ENCODE measurements around the gene SLC10A4. TPM values are rescaled to one million over a fixed set of nuclear protein-coding genes. Genes with fewer than 3 reads are reported as not detected.
A peak's percentile ranks its signal among the peaks of the same experiment; 100 is the strongest.
"Not testable (repeated sequence)": the region's sequence is repeated elsewhere in the genome, so short reads cannot be mapped to it uniquely, and the experiment has no call there.

Gene SLC10A4, protein sequence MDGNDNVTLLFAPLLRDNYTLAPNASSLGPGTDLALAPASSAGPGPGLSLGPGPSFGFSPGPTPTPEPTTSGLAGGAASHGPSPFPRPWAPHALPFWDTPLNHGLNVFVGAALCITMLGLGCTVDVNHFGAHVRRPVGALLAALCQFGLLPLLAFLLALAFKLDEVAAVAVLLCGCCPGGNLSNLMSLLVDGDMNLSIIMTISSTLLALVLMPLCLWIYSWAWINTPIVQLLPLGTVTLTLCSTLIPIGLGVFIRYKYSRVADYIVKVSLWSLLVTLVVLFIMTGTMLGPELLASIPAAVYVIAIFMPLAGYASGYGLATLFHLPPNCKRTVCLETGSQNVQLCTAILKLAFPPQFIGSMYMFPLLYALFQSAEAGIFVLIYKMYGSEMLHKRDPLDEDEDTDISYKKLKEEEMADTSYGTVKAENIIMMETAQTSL
- under 0.01 and 0.13 TPM in 2 replicates for total RNA-seq

DNA sequence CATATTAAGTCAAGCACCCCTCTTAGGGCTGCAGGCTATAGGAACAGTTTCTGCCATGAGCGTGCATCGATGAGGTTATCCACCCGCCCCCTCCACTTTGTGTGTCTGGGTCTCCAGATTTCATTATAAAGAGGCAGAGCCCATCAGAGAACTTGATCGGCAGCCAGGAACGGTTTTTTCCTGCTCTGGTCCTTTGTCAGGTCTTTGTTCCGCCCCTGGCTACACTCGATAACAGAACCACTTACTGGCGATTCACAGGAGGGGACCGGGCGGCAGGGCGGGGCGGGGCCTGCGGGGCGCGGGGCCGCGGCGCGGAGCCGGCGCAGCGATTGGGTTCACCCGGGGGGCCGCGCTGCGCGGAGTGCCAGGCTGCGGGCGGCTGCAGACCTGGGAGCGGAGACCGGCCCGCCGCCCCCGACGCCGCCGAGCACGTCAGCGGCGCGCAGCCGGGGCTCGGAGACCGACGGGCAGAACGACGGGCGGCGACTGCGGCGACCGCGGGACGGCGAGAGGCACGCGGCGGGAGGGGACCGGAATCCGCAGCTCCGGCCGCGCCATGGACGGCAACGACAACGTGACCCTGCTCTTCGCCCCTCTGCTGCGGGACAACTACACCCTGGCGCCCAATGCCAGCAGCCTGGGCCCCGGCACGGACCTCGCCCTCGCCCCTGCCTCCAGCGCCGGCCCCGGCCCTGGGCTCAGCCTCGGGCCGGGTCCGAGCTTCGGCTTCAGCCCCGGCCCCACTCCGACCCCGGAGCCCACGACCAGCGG is at the start of gene SLC10A4:
TSS of gene SLC10A4 (plus strand) at position 338 of the 771 bp plus-strand sequence. CDS start at position 557, 219 bp downstream.
- peak in 1 of 2 donors; percentile 6 for DNase-seq (ENCODE audit: low read depth in 2 of 2)

DNA sequence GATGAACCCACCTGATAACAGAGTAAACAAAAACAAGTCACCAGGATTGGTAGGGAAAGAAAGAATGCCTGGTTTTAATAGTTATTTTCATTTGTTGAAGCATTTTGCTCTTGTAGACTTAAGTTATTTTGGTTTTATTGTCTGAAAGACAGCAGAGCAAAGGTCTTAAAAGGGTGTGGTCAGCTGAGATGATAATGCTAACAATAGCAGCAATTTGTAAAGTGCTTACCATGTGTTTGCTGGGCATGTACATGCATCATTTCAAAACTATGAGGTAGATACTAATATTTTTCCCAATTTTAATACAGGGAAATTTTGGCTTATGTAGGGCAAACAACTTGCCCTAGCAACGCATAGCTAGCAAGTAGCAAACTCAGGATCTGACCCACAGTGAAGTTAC is 46.8 kb upstream of the SLC10A4 start:
- no peak for DNase-seq (ENCODE audit: low read depth in 2 of 2)

DNA sequence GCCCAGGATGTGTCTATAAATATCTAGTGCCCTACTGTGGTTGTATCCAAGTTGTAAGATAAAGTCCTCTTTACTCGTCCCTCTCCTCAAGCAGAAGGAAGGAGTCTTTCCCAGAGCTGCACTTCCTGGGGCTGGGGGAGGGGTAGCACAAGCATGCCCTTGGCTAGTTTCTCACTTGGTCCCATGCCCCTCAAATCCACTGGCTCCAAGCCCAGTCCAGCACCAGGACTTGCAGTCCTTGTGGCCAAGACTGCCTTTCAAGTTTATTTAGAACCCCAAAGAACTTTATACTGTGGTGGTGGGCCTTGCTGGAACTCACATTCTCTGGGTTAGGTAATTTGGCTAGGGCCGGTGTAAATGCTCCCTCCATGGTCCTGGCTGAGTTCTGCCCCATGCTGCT is 43.2 kb upstream of the SLC10A4 start:
- DNase-seq (ENCODE audit: low read depth in 2 of 2) = no peak

DNA sequence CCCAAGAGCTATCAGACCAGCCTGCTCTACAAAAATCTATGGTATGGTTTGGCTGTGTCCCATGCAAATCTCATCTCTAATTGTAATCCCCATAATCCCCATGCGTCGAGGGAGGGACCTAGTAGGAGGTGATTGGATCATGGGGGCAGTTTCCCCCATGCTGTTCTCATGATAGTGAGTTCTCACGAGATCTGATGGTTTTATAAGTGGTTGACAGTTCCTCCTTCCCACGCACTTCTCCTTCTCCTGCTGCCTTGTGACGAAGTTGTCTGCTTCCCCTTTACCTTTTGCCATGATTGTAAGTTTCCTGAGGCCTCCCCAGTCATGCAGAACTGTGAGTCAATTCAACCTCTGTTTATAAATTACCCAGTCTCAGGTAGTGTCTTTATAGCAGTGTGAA is 42.2 kb upstream of the SLC10A4 start:
- DNase-seq (ENCODE audit: low read depth in 2 of 2) = not testable (repeated sequence)

DNA sequence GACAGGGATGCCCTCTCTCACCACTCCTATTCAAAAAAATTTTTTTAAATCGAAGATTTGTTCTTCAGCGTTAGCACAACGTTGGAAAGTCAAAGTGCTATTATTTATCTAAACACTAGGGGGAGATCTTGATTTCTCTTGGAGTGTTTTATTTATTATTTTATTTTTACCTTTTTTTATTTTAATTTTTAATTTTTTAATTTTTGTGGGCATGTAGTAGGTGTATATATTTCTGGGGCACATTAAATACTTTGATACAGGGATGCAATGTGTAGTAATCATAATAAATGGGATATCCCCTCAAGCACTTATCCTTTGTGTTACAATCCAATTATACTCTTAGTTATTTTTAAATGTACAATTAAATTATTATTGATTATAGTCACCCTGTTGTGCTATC is 37.4 kb upstream of the SLC10A4 start:
- DNase-seq (ENCODE audit: low read depth in 2 of 2) = peak in 1 of 2 donors; percentile 29

DNA sequence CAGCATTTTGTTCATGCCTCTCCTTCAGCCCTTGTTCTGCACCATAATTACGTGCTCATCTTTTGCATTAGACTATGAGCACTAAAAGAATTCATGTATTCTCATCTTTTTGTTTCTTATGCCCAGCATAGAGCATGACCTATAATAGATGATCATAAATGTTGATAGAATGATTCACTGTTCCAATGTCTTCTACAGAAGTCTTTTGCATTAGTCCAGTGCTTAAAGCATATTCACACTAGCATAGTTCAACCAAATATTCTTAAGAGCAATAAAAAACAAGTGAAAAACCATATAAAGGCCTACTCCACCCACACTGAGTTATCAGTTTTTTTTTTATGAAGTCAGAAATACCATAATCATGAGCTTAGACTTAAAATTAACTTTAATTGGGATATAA is 36.5 kb upstream of the SLC10A4 start:
- DNase-seq (ENCODE audit: low read depth in 2 of 2) = no peak

DNA sequence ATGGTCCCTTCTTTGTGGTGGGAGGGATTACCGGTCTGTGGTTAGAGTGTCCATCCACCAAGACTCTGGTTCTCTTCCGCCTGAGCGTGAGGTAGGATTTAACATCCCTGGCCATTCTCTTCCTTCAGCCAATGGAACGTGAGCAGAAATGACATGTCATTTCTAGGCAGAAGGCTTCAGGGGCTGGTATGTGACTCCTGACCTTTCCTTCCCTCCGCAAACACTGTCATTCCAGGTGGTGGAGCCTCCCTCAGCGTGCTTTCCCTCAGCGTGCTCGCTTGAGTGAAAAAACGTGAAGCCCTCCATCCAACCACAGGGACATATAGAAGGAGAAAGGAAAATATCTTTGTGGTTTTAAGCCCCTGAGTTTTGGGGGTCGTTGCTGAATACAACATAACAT is 34.0 kb upstream of the SLC10A4 start:
- no peak for DNase-seq (ENCODE audit: low read depth in 2 of 2)

DNA sequence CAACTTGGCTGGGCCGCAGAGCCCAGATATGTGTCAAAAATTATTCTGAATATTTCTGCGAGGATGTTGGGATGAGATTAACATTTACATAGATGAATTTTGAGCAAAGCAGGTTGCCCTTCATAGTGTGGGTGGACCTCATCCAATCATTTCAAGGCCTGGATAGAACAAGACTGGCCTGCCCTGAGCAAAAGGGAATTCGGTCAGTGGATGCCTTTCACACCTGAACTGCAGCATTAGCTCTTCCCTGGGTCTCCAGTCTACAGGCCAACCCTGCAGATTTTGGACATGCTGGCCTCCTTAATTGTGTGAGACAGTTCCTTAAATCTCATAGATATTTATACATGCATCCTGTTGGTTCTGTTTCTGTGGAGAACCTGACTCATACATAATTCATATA is 32.4 kb upstream of the SLC10A4 start:
- no peak for DNase-seq (ENCODE audit: low read depth in 2 of 2)

DNA sequence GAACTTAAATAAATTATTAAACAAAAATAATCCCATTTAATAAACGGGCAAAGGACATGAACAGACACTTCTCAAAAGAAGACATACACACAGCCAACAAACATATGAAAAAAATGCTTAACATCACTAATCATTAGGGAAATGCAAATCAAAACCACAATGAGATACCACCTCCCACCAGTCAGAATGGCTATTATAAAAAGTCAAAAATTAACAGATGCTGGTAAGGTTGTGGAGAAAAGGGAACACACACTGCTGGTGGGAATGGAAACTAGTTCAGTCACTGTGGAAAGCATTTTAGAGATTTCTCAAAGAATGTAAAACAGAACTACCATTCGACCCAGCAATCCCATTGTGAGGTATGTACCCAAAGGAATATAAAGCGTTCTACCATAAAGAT is 31.5 kb upstream of the SLC10A4 start:
- not testable (repeated sequence) for DNase-seq (ENCODE audit: low read depth in 2 of 2)

DNA sequence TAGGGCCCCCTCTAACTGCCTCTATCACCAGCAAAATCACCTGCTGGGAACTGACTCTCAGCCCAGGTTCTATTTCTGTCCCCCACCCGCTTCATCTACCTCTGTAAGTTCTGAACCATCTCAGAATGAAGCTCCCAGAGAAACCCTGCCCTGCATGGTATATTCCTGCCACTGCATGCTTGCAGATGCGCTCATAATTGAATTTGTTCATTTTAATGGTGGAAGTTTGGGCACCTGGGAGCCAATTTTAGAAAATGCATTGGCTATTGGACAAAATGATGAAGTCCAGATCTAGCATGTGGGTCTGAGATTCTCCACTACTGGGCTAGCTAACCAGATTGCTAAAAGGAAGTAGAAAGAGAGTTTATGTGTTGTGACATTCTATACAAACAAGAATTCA is 28.6 kb upstream of the SLC10A4 start:
- no peak for DNase-seq (ENCODE audit: low read depth in 2 of 2)

DNA sequence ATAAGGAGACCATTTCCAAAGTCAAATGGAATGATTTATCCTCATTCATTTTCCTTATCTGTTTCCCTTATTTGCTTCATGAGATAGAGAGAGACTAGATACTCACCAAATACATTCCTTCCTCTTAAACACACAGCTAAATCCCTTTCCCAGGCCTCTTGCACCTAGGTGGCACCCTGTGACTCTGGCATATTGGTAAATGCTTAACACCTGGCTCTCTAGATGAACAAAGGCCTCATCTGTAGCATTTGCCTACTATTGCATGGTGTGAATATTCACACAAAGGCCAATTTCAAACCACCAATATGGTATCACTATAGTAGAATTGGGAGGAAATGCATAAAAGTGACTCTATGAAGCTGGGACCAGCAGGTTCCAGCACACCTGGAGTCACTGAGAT is 22.1 kb upstream of the SLC10A4 start:
- no peak for DNase-seq (ENCODE audit: low read depth in 2 of 2)

DNA sequence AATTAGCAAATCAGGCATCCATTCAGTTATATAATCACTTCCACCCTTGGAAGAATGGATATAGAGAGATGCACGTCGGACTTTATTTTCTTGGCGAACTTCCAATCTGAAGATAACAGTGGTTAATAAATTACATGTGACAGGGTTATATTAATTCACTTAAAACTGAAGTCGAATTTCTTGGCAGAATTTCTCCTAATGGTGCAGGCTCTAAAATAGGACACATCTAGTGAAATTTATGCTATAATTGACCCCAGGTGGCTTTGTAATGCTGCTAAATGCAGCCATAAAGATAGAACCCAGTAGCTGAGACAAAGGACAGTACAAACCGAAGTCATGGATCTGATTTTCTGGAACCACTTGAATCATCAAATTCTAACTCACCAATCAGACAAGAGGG is 20.8 kb upstream of the SLC10A4 start:
- no peak for DNase-seq (ENCODE audit: low read depth in 2 of 2)

DNA sequence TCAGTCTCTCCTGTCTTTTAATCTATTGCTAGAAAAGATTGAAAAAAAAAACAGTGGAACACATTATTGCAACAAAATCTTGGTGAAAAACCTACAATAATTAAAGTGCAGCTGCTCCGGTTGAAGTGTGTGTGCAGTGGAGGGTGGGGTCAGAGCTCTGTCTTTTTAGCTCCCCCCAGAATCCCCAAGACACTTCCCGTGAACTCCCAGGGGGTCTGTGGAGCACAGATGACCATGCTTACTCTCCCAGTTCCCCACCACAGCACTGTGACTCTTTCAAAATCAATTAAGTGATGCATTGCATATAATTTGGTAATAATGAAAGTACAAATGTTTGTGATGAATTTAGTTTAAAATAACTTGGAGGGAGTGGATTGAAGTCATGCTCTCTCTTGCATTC is 15.7 kb upstream of the SLC10A4 start:
- DNase-seq (ENCODE audit: low read depth in 2 of 2) = no peak

DNA sequence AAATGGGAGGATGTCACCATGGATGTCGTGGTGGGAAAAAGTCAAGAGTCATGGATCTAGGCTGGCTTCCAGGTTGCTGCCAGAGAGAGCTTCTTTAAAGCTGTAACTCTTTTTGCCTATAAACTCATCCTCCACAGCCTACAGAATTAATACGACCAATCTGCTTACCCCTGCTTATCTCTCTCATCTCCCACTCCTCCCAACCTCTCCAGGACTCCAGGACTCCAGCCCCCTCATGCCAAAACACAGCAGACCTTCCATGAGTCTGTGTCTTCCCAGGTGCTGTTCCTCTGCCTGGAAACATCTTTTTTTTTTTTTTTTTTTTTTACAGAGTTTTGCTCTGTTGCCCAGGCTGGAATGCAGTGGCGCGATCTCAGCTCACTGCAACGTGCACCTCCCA is 15.3 kb upstream of the SLC10A4 start:
- no peak for DNase-seq (ENCODE audit: low read depth in 2 of 2)

DNA sequence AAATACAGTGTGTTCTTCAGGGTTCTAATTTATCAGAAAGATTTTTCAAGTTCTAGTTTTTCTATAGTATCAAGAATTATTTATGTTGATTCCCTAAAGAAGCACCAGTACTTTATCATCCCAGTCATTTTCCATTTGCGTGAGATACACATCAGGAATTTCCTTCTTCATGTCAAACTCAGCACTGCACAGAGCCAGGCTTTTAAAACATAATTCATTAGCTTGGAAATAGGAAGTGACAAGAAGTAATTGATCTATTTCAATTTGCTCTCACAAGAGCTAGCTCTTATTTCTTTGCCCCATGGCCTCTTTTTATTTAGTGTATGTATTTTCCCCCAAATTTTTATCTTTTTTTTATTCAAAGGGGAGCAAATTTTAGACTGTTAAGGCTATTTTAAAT is 13.0 kb upstream of the SLC10A4 start:
- DNase-seq (ENCODE audit: low read depth in 2 of 2) = no peak

DNA sequence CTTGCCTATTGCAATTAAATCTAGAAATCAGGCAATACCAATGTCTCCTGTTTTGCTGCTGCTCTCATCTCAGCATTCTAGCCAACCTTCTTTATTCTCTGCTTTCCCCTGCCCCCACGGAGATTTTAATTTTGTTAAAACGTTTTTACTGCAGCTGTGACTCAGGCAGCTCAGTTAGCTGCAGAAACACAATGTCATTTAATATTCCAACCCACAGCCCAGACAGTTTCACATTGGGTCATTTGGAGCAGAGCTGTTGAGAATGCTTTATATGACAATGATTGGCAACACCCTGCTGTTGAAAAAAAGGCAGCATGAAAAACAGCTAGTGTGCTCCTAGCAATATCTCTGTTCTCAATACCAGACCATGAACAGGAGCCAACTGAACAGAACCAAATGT is 12.6 kb upstream of the SLC10A4 start:
- DNase-seq (ENCODE audit: low read depth in 2 of 2) = no peak

DNA sequence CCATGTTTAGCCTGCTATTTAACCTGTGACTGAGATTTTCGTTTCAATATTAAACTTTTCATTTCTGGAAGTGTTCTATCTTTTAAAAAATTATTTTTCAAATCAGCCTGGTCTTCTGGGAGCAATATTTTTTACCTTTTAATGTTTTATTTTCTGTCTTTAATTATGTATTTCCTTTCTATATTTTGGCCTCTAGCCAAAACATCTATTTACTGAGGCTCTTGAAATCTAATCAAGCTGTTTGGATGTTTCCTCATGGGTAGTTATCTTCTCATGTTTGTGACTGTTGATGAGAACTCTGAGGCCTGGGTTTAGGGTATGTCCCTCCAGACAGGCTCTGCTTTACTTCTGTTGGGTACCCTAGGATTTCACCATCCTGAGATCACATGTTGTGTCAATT is 10.3 kb upstream of the SLC10A4 start:
- DNase-seq (ENCODE audit: low read depth in 2 of 2) = no peak

DNA sequence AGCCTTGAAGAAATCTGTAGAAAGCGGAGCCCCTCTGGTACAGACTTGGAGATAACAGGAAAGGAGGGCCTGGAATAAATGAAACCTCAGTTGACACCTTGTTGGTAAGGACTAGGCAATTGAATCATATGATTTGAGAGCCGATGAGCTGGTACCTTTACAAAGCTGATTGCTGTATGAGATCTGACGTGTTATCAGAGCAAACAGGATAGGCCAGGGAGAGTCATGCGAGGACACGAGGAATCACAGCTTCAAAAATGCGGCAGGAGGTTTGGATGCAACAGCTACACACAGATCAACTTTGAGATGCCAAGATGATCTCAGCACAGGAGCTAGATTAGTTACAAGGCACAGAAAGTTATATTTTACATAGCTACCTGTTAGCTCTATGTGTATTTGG is 7.4 kb upstream of the SLC10A4 start:
- no peak for DNase-seq (ENCODE audit: low read depth in 2 of 2)

DNA sequence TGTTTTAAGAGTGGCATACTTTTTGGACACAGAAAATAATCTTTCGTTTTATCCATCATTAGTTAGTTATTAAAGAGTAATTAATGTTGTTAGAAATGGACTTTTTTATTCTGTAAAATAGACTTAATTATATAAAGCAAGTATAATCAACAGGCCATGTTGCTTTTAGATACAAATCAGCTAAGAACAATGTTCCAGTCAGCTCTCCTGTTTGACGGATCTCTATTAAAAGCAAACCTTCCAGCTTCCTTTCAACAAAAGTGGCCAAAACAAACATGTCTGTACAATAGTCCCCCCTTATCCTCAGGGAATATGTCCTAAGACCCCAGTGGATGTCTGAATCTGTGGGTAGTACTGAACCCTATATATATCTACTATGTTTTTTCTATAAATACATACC is 4.9 kb upstream of the SLC10A4 start:
- DNase-seq (ENCODE audit: low read depth in 2 of 2) = peak in 1 of 2 donors; percentile 37

DNA sequence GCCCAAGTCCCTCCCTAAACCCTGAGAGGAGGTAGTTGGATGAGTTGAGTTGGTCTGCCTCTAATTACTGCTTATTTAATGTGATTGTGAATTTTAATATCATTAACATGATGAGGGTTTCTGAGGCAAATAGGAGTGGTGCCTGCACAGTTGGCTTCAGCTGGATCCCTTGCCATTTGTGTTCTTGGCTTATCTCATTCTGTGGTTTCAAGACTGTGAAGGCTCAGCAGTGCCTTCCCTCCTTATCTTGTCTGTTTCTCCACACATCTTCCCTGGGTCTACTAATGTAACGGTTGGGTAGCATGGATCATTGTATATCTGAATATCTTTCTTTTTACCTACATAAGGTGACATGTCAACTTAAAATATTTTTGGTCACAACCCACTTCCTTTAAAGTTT is 1.6 kb upstream of the SLC10A4 start:
- DNase-seq (ENCODE audit: low read depth in 2 of 2) = no peak

DNA sequence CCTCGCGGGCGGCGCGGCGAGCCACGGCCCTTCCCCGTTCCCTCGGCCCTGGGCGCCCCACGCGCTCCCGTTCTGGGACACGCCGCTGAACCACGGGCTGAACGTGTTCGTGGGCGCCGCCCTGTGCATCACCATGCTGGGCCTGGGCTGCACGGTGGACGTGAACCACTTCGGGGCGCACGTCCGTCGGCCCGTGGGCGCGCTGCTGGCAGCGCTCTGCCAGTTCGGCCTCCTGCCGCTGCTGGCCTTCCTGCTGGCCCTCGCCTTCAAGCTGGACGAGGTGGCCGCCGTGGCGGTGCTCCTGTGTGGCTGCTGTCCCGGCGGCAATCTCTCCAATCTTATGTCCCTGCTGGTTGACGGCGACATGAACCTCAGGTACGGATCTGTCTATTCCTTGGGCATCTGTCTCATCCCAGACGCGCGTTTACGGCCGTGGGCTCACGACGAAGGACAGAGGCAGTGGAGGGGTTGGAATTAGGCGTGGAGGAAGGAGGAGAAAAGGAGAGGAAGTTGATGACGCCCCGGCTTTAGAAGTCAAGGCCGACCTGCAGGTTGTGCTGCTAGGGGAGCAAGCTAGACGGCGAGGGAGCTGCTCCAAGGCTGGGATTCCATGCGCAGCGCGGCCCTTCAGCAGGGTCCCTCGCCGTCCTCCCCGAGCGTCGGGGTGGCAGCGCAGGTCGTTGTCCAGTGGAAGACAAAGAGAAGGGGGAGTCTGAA is 792 bp downstream of the SLC10A4 start:
- no peak for DNase-seq (ENCODE audit: low read depth in 2 of 2)

DNA sequence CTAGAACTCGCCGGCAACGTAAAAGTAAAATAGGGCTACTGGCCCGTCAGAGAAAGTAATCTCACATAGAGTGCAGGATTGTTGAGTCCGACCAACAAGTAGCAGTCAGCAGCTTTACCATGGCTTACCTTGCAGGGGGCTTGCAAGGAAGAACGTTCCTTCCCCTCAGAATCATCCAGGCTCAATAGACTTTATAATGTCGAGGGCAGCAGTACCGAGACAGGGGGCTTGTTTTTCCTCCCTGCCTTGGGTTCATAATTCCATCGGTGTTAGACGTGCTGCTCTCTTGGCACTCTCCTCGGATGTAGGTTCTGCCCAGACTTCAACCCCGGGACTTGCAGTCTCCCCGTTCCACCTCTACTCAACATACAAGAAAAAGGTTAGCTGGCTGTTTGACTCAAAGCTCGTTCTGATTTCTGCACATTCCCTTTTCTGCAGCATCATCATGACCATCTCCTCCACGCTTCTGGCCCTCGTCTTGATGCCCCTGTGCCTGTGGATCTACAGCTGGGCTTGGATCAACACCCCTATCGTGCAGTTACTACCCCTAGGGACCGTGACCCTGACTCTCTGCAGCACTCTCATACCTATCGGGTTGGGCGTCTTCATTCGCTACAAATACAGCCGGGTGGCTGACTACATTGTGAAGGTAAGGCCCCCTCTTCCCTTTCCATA is 1.5 kb downstream of the SLC10A4 start:
- DNase-seq (ENCODE audit: low read depth in 2 of 2) = no peak
